ENCODE measurements around the gene ITLN1.

The ITLN1 gene

GRCh38 chr1:160859166-160859565 is 25.8 kb downstream of the ITLN1 start:
- H3K4me3 ChIP-seq (ENCODE audit: control insufficient read depth in 1 of 7, extremely low read depth in 1 of 7, insufficient read depth in 4 of 7, low read depth in 2 of 7, low read length in 6 of 7), result peak overlapping the region in 2 of 7 experiments; percentile 1 to 12
- peak in 1 of 3 donors; percentile 49 for DNase-seq
- WGBS (ENCODE audit: insufficient coverage), result 100% methylated on average over 1 of the region's 5 CpGs
- H3K27me3 ChIP-seq (replicated peaks in 2 of 5; ENCODE audit: control insufficient read depth in 4 of 5, insufficient read depth in 5 of 5, low read length in 4 of 5), result no peaks in the 10 kb centered on the region
- ChIA-PET CTCF (interaction anchor here (1.5 to 21.5 kb wide), 2 partner anchors 16 to 18 kb away, joined by 4 to 385 read pairs; no protein-coding TSS in a partner anchor), POLR2A (no interaction called here)
- H3K4me1 ChIP-seq (ENCODE audit: control extremely low read depth in 1 of 4, control insufficient read depth in 4 of 4, insufficient read depth in 4 of 4, low read length in 3 of 4), result peaks cover 39 to 100% (median 91%) of the 10 kb centered on the region in 4 experiments
- peak overlapping the region in 1 of 2 experiments; percentile 36 for H3K27ac ChIP-seq (ENCODE audit: insufficient read depth in 1 of 2, low read depth in 1 of 2, low read length in 2 of 2, poor library complexity in 1 of 2, severe bottlenecking in 2 of 2)
- H3K36me3 ChIP-seq (ENCODE audit: control insufficient read depth in 4 of 4, insufficient read depth in 4 of 4, low read length in 3 of 4), result peaks cover 0 to 12% (median 5%) of the 10 kb centered on the region in 4 experiments
- no peaks in the 10 kb centered on the region for H3K9me3 ChIP-seq (ENCODE audit: control extremely low read depth in 1 of 5, control insufficient read depth in 4 of 5, insufficient read depth in 2 of 5, low read depth in 1 of 5, low read length in 4 of 5)

GRCh38 chr1:160858507-160858906 is 26.5 kb downstream of the ITLN1 start:
- ChIA-PET CTCF (interaction anchor here (0.7 to 21.5 kb wide), 4 partner anchors 15 to 93 kb away, joined by 3 to 385 read pairs (median 4); no protein-coding TSS in a partner anchor), POLR2A (no interaction called here)
- WGBS (ENCODE audit: insufficient coverage), result 84% methylated on average over 2 of the region's 3 CpGs

GRCh38 chr1:160858097-160858496 is 26.9 kb downstream of the ITLN1 start:
- POLR2A ChIA-PET, result no interaction called here
- H3K27ac ChIP-seq (ENCODE audit: insufficient read depth in 1 of 2, low read depth in 1 of 2, low read length in 2 of 2, poor library complexity in 1 of 2, severe bottlenecking in 2 of 2), result peak overlapping the region; percentile 16 to 36
- peaks cover 0 to 18% (median 9%) of the 10 kb centered on the region in 4 experiments for H3K36me3 ChIP-seq (ENCODE audit: control insufficient read depth in 4 of 4, insufficient read depth in 4 of 4, low read length in 3 of 4)
- peak overlapping the region in 2 of 7 experiments; percentile 12 to 22 for H3K4me3 ChIP-seq (ENCODE audit: control insufficient read depth in 1 of 7, extremely low read depth in 1 of 7, insufficient read depth in 4 of 7, low read depth in 2 of 7, low read length in 6 of 7)
- 6% methylated on average over 3 of the region's 4 CpGs for WGBS (ENCODE audit: insufficient coverage)
- peak; percentile 66 to 95 (median 94) for DNase-seq
- CTCF ChIA-PET, result interaction anchor here (0.7 to 21.5 kb wide), 4 partner anchors 15 to 93 kb away, joined by 3 to 385 read pairs (median 4); no protein-coding TSS in a partner anchor
- no peaks in the 10 kb centered on the region for H3K9me3 ChIP-seq (ENCODE audit: control extremely low read depth in 1 of 5, control insufficient read depth in 4 of 5, insufficient read depth in 2 of 5, low read depth in 1 of 5, low read length in 4 of 5)
- peaks cover 38 to 98% (median 85%) of the 10 kb centered on the region in 4 experiments for H3K4me1 ChIP-seq (ENCODE audit: control extremely low read depth in 1 of 4, control insufficient read depth in 4 of 4, insufficient read depth in 4 of 4, low read length in 3 of 4)
- H3K27me3 ChIP-seq (replicated peaks in 2 of 5; ENCODE audit: control insufficient read depth in 4 of 5, insufficient read depth in 5 of 5, low read length in 4 of 5), result no peaks in the 10 kb centered on the region

More at GRCh38 chr1:160858507-160858906, 26.5 kb downstream of the ITLN1 start:
- Histone ChIP-seq H3K4me3 (ENCODE audit: control insufficient read depth in 1 of 7, extremely low read depth in 1 of 7, insufficient read depth in 4 of 7, low read depth in 2 of 7, low read length in 6 of 7) (peak overlapping the region in 3 of 7 experiments; percentile 1 to 22 (median 12)), H3K27ac (ENCODE audit: insufficient read depth in 1 of 2, low read depth in 1 of 2, low read length in 2 of 2, poor library complexity in 1 of 2, severe bottlenecking in 2 of 2) (peak overlapping the region; percentile 16 to 36), H3K27me3 (replicated peaks in 2 of 5; ENCODE audit: control insufficient read depth in 4 of 5, insufficient read depth in 5 of 5, low read length in 4 of 5) (no peaks in the 10 kb centered on the region), H3K9me3 (ENCODE audit: control extremely low read depth in 1 of 5, control insufficient read depth in 4 of 5, insufficient read depth in 2 of 5, low read depth in 1 of 5, low read length in 4 of 5) (no peaks in the 10 kb centered on the region), H3K36me3 (ENCODE audit: control insufficient read depth in 4 of 4, insufficient read depth in 4 of 4, low read length in 3 of 4) (peaks cover 0 to 15% (median 9%) of the 10 kb centered on the region in 4 experiments), H3K4me1 (ENCODE audit: control extremely low read depth in 1 of 4, control insufficient read depth in 4 of 4, insufficient read depth in 4 of 4, low read length in 3 of 4) (peaks cover 39 to 99% (median 89%) of the 10 kb centered on the region in 4 experiments)
- peak in 1 of 3 donors; percentile 45 for DNase-seq

GRCh38 chr1:160855181-160855981 is 29.6 kb downstream of the ITLN1 start:
- peaks cover 25 to 78% (median 62%) of the 10 kb centered on the region in 4 experiments for H3K4me1 ChIP-seq (ENCODE audit: control extremely low read depth in 1 of 4, control insufficient read depth in 4 of 4, insufficient read depth in 4 of 4, low read length in 3 of 4)
- H3K4me3 ChIP-seq (ENCODE audit: control insufficient read depth in 1 of 7, extremely low read depth in 1 of 7, insufficient read depth in 4 of 7, low read depth in 2 of 7, low read length in 6 of 7), result peak overlapping the region in 5 of 7 experiments; percentile 13 to 52 (median 27)
- peak; percentile 21 to 87 (median 77) for DNase-seq
- H3K9me3 ChIP-seq (ENCODE audit: control extremely low read depth in 1 of 5, control insufficient read depth in 4 of 5, insufficient read depth in 2 of 5, low read depth in 1 of 5, low read length in 4 of 5), result no peaks in the 10 kb centered on the region
- H3K27ac ChIP-seq (ENCODE audit: insufficient read depth in 1 of 2, low read depth in 1 of 2, low read length in 2 of 2, poor library complexity in 1 of 2, severe bottlenecking in 2 of 2), result peak overlapping the region; percentile 26 to 79
- POLR2A ChIA-PET, result interaction anchor here (1.0 to 1.6 kb wide), 3 partner anchors 9 to 18 kb away, joined by 3 to 7 read pairs (median 5); no protein-coding TSS in a partner anchor
- no peaks in the 10 kb centered on the region for H3K27me3 ChIP-seq (replicated peaks in 2 of 5; ENCODE audit: control insufficient read depth in 4 of 5, insufficient read depth in 5 of 5, low read length in 4 of 5)
- peaks cover 0 to 19% (median 9%) of the 10 kb centered on the region in 4 experiments for H3K36me3 ChIP-seq (ENCODE audit: control insufficient read depth in 4 of 4, insufficient read depth in 4 of 4, low read length in 3 of 4)
- WGBS (ENCODE audit: insufficient coverage), result 19% methylated on average over 9 of the region's 9 CpGs
- CTCF ChIA-PET, result interaction anchor here (0.8 to 21.5 kb wide), 7 partner anchors 8 to 149 kb away, joined by 3 to 385 read pairs (median 3); no protein-coding TSS in a partner anchor

GRCh38 chr1:160853754-160854153 is 31.2 kb downstream of the ITLN1 start:
- 100% methylated on average over 2 of the region's 2 CpGs for WGBS (ENCODE audit: insufficient coverage)
- Histone ChIP-seq H3K36me3 (ENCODE audit: control insufficient read depth in 4 of 4, insufficient read depth in 4 of 4, low read length in 3 of 4) (peaks cover 0 to 21% (median 12%) of the 10 kb centered on the region in 4 experiments), H3K4me3 (ENCODE audit: control insufficient read depth in 1 of 7, extremely low read depth in 1 of 7, insufficient read depth in 4 of 7, low read depth in 2 of 7, low read length in 6 of 7) (no peak overlapping the region), H3K27ac (ENCODE audit: insufficient read depth in 1 of 2, low read depth in 1 of 2, low read length in 2 of 2, poor library complexity in 1 of 2, severe bottlenecking in 2 of 2) (peak overlapping the region in 1 of 2 experiments; percentile 44), H3K4me1 (ENCODE audit: control extremely low read depth in 1 of 4, control insufficient read depth in 4 of 4, insufficient read depth in 4 of 4, low read length in 3 of 4) (peaks cover 21 to 63% (median 46%) of the 10 kb centered on the region in 4 experiments), H3K27me3 (replicated peaks in 2 of 5; ENCODE audit: control insufficient read depth in 4 of 5, insufficient read depth in 5 of 5, low read length in 4 of 5) (no peaks in the 10 kb centered on the region), H3K9me3 (ENCODE audit: control extremely low read depth in 1 of 5, control insufficient read depth in 4 of 5, insufficient read depth in 2 of 5, low read depth in 1 of 5, low read length in 4 of 5) (no peaks in the 10 kb centered on the region)
- DNase-seq, result no peak
- ChIA-PET CTCF (interaction anchor here (1.0 to 21.5 kb wide), 3 partner anchors 2 to 23 kb away, joined by 3 to 385 read pairs (median 385); partner anchors contain the start of gene CD244), POLR2A (interaction anchor here (1.2 kb wide), 1 partner anchor 9 kb away, joined by 5 read pairs; the partner anchor contains the start of gene CD244)

GRCh38 chr1:160853014-160853413 is 32.0 kb downstream of the ITLN1 start:
- ChIA-PET POLR2A (interaction anchor here (1.2 kb wide), 1 partner anchor 10 kb away, joined by 5 read pairs; the partner anchor contains the start of gene CD244), CTCF (interaction anchor here (1.0 to 21.5 kb wide), 3 partner anchors 3 to 24 kb away, joined by 3 to 385 read pairs (median 385); partner anchors contain the start of gene CD244)
- no peaks in the 10 kb centered on the region for H3K9me3 ChIP-seq (ENCODE audit: control extremely low read depth in 1 of 5, control insufficient read depth in 4 of 5, insufficient read depth in 2 of 5, low read depth in 1 of 5, low read length in 4 of 5)
- H3K27ac ChIP-seq (ENCODE audit: insufficient read depth in 1 of 2, low read depth in 1 of 2, low read length in 2 of 2, poor library complexity in 1 of 2, severe bottlenecking in 2 of 2), result no peak overlapping the region
- H3K36me3 ChIP-seq (ENCODE audit: control insufficient read depth in 4 of 4, insufficient read depth in 4 of 4, low read length in 3 of 4), result peaks cover 2 to 28% (median 16%) of the 10 kb centered on the region in 4 experiments
- no peak overlapping the region for H3K4me3 ChIP-seq (ENCODE audit: control insufficient read depth in 1 of 7, extremely low read depth in 1 of 7, insufficient read depth in 4 of 7, low read depth in 2 of 7, low read length in 6 of 7)
- DNase-seq, result no peak
- H3K4me1 ChIP-seq (ENCODE audit: control extremely low read depth in 1 of 4, control insufficient read depth in 4 of 4, insufficient read depth in 4 of 4, low read length in 3 of 4), result peaks cover 21 to 58% (median 39%) of the 10 kb centered on the region in 4 experiments
- WGBS (ENCODE audit: insufficient coverage), result no CpG with 5 or more reads among the region's 3 CpGs
- no peaks in the 10 kb centered on the region for H3K27me3 ChIP-seq (replicated peaks in 2 of 5; ENCODE audit: control insufficient read depth in 4 of 5, insufficient read depth in 5 of 5, low read length in 4 of 5)

Measured in common myeloid progenitor, CD34-positive (primary cell).